ENCODE results near the gene ZNF541.

The ZNF541 gene

DNA sequence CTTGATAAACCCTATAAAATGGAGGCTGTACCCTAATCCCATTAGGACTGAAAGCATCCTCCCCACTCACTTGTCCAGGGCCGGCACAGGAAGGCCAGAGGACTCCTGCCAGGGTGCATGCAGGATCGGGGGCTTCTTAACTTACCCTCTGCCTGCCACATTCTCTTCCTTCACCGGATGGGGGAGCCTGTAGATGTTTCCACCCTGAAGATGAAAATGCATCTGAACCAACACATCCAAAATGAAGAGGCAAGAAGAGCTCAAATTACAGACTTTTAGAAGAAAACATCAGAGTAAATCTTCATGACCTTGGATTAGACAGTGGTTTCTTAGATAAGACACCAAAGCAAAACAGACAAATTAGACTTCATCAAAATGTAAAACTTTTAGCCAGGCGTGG is 32.2 kb downstream of the ZNF541 start:
- Mint-ChIP-seq H3K27ac (no peak overlapping the region), H3K36me3 (no peaks in the 10 kb centered on the region), H3K27me3 (peaks cover 77% of the 10 kb centered on the region)

DNA sequence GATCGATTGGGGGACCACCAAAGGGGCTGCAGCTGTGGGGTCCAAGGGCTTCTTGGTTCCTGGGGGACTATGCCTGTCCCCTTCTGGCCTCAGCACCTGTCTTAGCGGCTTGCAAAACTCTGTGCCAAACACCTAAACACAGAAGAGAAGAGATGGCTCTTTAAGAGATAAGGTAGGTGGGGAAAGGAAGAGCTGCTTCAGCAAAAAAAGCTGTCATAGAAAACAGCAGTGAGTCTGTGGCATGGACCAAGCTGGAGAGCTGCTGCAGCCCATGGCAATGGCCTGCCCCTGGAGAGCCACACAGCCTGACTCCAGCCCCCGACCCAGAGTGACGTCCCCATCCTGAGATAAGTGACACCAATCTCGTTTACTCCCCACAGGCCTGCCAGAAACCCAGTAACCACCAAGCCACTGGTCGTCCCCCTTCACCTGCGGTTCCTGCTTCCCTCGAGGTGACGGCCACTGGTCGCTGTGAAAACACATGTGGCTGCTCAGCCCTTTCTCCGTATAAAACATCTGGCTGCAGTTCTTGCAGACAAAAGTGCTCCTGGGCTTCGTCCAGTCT is 33.1 kb downstream of the ZNF541 start:
- Mint-ChIP-seq H3K27ac (no peak overlapping the region), H3K36me3 (no peaks in the 10 kb centered on the region), H3K4me3 (no peak overlapping the region), H3K27me3 (peaks cover 74% of the 10 kb centered on the region), H3K9me3 (peaks cover 4% of the 10 kb centered on the region), H3K4me1 (no peaks in the 10 kb centered on the region)
- no peak for ATAC-seq

More for the DNA sequence above, 32.2 kb downstream of the ZNF541 start:
- Mint-ChIP-seq H3K4me3 (no peak overlapping the region), H3K4me1 (no peaks in the 10 kb centered on the region), H3K9me3 (peaks cover under 1% of the 10 kb centered on the region)
- no peak for ATAC-seq

DNA sequence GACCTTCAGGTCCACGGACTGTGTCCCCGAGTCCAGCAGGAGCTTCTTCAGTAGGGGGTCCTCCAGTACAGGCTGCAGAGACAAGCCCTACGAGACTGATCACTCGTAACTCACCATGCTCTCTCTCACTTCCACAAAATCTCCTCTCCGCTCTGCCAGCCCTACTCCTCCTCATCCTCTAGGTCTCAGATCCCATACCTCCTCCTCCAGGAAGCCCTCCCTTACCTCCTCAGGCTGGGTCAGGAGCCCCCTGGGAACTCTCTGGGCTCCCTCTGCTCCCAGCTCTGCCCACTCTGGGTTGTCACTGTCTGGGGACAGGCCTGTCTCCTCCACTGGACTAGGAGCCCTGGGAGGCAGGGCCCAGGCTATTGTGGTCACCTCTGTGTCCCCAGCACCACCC is 34.1 kb downstream of the ZNF541 start:
- Mint-ChIP-seq H3K27me3 (peaks cover 72% of the 10 kb centered on the region), H3K36me3 (no peaks in the 10 kb centered on the region), H3K27ac (no peak overlapping the region), H3K4me1 (no peaks in the 10 kb centered on the region), H3K4me3 (no peak overlapping the region), H3K9me3 (peaks cover 4% of the 10 kb centered on the region)
- ATAC-seq, result no peak

DNA sequence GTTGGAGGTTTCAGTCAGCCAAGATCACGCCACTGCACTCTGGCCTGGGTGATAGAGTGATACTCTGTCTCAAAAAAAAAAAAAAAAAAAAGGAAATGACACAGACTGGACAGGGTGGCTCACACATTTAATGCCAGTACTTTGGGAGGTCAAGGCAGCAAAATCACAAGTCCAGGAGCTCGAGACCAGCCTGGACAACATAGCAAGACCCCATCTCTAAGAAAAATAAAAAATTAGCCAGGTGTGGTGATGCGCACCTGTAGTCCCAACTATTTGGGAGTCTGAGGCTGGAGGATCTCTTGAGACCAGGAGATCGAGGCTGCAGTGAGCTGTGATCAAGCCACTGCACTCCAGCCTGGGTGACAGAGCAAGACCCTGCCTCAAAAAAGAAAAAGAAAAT is 35.5 kb downstream of the ZNF541 start:
- Mint-ChIP-seq H3K9me3 (peaks cover 4% of the 10 kb centered on the region), H3K4me1 (no peaks in the 10 kb centered on the region), H3K36me3 (no peaks in the 10 kb centered on the region), H3K27me3 (peaks cover 67% of the 10 kb centered on the region), H3K27ac (no peak overlapping the region), H3K4me3 (no peak overlapping the region)
- ATAC-seq, result no peak

DNA sequence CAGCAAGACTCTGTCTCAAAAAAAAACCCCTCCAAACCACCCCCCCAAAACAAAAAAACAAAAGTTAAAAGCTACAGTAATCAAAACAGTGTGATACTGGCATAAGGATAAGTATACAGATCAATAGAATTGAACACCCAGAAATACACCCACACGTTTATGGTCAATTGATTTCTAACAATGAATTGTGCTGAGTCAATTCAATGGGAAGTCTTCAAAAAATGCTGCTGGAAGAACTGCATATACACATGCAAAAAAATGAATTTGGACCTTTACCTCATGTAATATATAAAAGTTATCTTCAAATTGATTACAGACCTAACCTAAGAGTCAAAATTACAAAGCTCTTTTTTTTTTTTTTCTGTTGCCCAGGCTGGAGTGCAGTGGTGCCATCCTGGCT is 38.3 kb downstream of the ZNF541 start:
- Mint-ChIP-seq H3K9me3 (peaks cover 4% of the 10 kb centered on the region), H3K27ac (no peak overlapping the region), H3K4me3 (no peak overlapping the region), H3K27me3 (peaks cover 58% of the 10 kb centered on the region), H3K4me1 (no peaks in the 10 kb centered on the region), H3K36me3 (no peaks in the 10 kb centered on the region)
- no peak for ATAC-seq

DNA sequence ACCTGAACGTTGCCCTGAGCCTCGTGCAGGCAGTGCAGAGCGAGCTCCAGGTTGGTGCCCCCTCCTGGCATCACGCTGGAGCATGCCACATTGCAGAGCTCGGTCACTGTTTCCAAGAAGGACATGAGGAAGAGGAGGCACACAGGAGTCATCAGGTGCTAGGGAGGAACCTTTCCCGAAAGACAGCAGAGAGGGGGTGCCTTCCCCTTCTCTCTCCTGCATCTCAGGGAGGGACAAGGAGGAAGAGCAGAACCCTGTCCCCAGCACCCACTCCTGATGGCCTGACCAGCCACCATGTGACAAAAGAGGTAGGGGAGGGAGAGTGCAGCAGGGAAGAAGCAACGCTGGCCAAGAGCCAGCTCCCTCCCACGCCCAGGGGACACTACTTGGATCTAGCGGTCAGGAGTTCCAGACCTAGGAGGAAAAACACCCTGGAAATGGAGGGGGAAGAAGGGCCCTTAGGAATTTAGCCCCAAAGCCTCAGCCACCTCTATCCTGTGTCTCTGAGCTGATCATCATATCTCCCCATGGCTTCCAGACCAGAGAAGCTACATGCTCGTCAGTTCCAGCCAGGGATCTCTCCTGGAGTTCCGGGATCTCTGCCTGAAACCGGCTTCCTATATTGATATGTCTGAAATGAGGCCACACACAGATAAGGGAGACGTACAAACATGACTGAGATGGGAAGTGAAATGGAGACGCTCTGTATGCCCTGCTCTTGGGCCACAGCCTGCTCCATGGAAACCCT is 41.1 kb downstream of the ZNF541 start:
- peaks cover 39% of the 10 kb centered on the region for H3K27me3 Mint-ChIP-seq
- H3K27ac Mint-ChIP-seq, result no peak overlapping the region
- no peak for ATAC-seq
- no peaks in the 10 kb centered on the region for H3K36me3 Mint-ChIP-seq
- peaks cover 4% of the 10 kb centered on the region for H3K9me3 Mint-ChIP-seq
- no peaks in the 10 kb centered on the region for H3K4me1 Mint-ChIP-seq
- H3K4me3 Mint-ChIP-seq, result no peak overlapping the region

DNA sequence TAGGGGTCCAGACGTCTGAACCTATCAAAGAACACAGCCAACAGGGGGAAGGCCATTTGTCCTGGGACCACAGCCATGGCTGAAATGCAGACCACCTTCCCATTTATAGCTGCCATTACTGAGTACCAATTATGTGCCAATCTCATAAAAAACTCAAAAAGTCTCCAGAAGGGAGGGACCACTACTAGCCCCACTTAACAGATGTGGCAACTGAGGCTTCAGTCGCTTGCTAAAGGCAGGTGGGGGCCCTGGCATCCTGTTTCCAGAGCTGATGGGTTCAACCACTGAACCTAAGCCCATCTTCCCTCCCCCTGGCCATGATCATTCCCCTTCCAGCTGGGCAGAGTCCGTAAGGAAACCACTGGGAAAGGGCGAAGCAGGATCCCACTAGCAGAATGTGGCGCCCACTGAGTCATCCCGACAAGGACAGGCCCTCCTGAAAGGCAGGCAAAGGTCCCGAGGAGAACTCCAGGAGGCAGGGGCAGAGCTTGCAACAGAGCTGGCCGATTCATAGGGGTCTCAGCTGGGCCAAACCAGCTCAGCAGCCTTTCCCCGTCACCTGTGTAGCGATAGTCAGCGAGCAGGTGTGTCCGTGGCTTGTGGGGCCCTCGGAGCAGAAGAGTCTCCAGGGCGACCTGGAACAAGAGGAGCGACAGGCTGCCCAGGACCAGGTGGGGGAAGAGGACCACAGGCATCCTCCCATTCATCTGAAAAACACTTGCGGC is 43.8 kb downstream of the ZNF541 start:
- no peaks in the 10 kb centered on the region for H3K36me3 Mint-ChIP-seq
- H3K27me3 Mint-ChIP-seq, result peaks cover 33% of the 10 kb centered on the region
- no peaks in the 10 kb centered on the region for H3K4me1 Mint-ChIP-seq
- no peak for ATAC-seq
- H3K4me3 Mint-ChIP-seq, result no peak overlapping the region
- no peak overlapping the region for H3K27ac Mint-ChIP-seq
- no peaks in the 10 kb centered on the region for H3K9me3 Mint-ChIP-seq

DNA sequence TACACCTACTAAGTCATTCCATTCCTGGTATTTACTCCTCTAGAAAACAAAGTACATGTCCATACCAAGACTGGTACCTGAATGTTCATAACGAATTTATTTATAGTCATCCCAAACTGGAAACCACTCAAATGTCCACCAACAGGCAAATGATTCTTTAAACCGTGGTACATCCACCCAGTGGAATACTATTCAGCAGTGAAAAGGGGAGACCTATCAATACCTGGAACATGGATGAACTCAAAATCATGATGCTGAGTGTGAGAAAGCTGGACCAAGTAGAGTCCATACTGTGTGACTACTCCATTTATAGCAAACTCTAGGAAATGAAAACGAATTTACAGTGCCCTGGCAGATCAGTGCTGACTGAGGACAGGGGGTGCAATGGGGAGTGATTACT is 46.1 kb downstream of the ZNF541 start:
- no peak for ATAC-seq
- H3K27me3 Mint-ChIP-seq, result peaks cover 38% of the 10 kb centered on the region
- no peak overlapping the region for H3K4me3 Mint-ChIP-seq
- no peaks in the 10 kb centered on the region for H3K36me3 Mint-ChIP-seq
- H3K4me1 Mint-ChIP-seq, result peaks cover 3% of the 10 kb centered on the region
- no peaks in the 10 kb centered on the region for H3K9me3 Mint-ChIP-seq
- no peak overlapping the region for H3K27ac Mint-ChIP-seq

DNA sequence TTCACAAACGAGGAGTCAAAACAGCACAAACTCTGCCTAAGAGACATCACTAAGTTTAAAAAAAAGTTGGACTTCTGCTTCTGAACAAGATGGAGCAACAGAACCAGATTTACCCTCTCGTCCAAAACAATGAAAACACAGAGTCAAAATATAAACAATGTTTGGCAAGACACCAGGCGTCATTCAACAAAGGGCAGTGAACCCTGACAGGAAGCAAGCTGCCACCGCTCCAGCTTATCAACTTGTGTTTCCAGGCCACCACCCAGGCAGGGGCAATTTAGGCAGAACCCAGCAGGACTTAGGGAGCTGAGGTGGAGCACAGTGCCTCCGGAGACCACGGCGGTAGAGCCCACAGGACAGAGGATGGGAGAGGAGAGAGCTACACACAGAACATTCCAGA is 49.5 kb downstream of the ZNF541 start:
- ATAC-seq, result no peak
- Mint-ChIP-seq H3K9me3 (no peaks in the 10 kb centered on the region), H3K27ac (no peak overlapping the region), H3K4me3 (no peak overlapping the region), H3K36me3 (no peaks in the 10 kb centered on the region), H3K27me3 (peaks cover 45% of the 10 kb centered on the region), H3K4me1 (peaks cover 17% of the 10 kb centered on the region)
